HG02759 (cell line): ENCODE data around the gene TMEM171.

Source experiments
- ATAC-seq: cut with Tn5 transposase; IDR thresholded peaks from one replicate; pipeline ENCODE4 v1.9.1; 2021; ENCODE audit warnings: mild to moderate bottlenecking, moderate library complexity; ENCODE audit not compliant: unreplicated experiment

Gene TMEM171, protein sequence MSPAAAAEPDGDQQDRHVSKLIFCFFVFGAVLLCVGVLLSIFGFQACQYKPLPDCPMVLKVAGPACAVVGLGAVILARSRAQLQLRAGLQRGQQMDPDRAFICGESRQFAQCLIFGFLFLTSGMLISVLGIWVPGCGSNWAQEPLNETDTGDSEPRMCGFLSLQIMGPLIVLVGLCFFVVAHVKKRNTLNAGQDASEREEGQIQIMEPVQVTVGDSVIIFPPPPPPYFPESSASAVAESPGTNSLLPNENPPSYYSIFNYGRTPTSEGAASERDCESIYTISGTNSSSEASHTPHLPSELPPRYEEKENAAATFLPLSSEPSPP

DNA sequence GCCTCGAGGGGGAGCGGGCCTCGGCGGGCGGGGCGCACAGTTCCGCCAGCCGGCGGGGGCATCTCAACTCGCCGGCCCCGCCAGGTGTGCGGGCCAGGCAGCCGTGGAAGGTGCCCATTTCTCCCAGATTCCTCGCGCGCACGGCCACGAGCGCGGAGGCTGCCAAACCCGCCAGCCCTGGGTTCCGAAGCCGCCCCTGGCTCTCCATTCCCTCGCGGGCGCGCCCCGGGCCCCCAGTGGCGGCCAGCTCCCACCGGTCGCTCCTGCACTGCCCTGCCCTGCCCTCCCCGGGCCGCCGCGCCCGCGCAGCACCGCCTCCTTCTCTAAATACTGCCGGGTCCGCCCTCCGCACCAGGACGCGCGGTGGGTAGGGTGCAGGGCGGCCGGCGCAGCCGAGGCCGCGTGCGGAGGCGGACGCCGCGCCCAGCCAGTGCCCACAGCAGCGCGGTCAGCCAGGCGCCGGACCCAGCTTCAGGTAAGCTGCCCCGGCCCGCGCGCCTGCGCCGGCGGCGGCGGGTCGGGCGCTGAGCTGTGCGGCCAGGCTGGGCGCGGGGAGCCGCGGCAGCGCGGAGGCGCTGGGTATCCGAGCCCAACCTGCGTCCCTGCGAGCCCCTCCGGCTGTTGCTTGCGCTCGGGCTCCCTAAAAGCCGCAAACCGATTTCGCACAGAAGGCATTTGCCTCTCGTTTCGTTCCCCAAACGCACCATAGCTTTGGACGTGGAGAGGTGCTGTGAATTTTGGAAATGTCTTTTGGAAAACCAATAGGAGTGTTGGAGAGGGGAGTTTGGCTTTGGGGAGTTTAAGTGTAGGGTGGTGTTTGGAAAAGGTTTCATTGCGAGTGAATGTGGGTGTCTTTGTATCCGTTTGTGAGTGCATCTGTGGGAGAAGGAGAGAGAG, at the start of gene TMEM171:
Gene TMEM171 (plus strand): TSS at position 354 of the 897 bp plus-strand sequence. CDS start 2,799 bp downstream, outside the sequence.
- ATAC-seq, result no peak

DNA sequence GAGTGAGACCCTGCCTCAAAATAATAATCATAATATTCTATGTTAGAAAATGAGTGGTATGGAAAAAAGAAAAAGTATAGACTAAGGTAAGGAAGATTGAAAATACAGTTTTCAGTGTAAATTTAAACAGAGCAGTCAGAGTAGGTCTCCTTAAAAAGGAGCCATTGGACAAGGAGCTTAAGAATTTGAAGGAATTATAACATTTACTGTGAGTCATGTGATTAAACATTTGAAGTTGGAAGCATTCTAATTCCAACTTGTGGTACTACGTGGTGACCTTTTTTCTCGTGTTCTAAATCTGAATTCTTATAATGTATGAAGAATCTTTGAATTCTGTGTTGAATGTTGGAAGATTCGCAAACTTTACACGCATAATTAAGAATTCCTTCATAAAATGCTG, 39.3 kb upstream of the TMEM171 start:
- no peak for ATAC-seq

DNA sequence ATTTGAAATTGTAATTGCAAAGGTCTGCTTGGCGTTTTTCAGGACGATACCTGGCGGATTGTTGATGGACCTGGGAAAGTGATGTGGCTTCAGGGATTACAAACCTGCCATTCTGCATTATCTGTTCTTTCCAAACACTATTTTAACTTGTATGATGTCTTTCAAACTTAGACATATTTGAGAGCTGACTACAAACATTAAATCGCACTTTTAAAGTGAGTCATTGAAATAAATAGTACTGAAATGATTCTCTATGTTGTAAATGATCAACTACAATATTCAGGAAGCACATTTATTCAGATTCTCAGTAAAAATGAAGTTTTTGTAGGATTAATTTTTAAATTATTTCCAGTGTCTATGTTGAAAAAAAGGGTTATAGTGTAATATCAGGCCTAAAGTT, 32.3 kb upstream of the TMEM171 start:
- no peak for ATAC-seq

DNA sequence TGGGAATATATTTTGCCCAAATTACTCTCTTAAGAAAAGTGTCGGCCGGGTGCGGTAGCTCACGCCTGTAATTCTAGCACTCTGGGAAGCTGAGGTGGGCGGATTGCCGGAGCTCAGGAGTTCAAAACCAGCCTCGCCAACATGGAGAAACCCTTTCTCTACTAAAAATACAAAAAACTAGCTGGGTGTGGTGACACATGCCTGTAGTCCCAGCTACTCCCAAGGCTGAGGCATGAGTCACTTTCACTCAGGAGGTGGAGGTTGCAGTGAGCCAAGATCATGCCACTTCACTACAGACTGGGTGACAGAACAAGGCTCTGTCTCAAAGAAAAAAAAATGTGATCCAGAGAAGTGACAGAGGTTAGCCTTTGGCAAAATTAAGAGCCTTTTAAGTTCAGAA, 26.4 kb upstream of the TMEM171 start:
- ATAC-seq, result no peak

DNA sequence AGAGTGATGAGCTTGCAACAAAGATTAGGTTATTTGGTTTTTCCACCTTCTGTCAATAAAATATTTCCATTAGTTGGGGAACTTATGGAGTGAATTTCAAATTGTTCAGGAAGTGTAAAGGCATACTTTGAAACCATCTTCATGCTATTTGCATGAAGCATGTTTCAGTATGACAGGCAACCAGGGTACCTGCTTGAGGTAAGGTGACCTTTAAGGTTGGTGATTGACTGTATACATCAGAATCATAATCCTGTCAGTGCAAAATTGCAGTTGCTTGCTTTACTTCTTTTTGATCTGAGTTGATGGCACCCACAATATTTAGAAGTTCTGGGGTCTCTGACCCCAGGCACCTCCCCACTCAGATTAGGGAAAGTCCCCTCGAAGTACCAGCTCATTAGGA, 26.0 kb upstream of the TMEM171 start:
- no peak for ATAC-seq

DNA sequence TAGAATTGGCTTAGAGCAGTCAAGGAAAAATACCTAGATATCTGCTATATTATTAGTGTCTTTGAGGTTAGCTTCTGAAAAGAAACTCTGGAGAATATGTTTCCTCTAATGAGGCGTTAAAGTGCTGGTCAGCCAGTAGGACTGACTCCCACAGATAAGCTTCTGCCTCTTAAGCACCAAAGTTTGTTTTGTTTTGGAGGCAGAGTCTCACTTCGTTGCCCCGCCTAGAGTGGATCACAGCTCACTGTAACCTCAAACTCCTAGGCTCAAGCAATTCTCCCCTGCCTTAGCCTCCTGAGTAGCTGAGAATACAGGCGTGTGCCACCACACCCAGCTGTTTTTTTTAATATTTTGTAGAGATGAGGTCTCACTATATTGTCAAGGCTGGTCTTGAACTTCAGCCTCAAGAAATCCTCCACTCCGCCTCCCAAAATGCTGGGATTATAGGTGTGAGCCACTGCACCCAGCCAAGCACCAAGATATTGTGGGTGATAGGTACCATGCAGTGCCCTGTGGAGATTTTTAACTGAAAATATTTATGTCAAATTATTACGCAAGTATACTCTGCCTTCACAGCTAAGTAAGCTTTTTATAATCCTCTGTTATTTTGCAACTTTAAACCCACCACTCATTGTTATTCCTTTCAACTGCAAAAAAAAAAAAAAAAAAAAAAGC, 24.7 kb upstream of the TMEM171 start:
- no peak for ATAC-seq

DNA sequence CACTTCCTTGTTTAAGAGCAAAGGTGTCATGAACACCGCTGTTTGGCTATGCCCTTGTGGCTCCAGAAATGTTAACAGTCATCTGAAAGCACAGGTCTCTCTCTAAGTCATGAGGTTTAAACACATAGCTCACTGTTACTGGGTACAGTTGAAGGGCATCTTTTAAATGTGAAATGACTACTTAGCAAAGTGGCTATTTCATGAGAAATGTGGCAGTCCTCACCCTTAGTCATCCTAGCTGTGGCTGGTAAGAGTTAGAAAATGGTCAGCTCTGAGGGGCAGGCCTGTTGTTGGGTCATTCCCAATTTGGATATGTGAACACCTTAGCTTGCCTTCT, 24.2 kb upstream of the TMEM171 start:
- ATAC-seq, result no peak

DNA sequence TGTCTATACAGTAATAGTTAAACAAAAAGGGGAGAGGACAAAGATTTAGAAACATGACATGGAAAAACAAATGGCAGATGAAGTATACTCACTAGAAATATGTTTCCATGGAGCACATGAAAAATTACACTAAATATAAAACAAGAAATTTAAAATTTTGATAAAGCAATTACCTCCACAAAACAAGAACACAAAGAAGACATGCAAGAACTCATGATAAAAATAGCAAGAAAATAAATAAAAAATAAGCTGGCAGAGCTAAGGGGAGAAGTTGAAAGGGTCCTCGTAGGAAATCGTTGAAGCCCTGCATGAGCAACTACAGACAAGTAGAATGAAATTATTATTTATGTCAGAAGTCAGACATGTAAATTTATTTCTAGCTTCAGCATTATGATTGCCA, 22.6 kb upstream of the TMEM171 start:
- no peak for ATAC-seq

DNA sequence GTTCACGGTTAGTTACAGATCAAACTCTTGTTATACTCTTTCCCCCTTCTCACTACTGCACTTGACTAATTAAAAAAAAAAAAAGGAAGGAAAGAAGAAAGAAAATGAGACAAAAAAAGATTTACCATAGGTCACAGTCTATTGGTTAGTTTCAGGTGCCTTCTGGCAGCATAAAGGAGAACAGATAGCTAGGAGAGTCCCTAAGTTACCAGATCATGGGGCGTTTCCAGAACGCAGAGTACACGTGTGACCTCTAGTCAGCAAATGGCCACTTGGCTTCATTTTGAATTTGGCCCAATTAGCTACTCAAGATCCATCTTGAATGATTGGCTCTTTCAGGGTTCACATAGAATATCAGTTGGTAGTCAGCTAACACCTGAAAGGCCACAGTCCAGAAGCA, 20.3 kb upstream of the TMEM171 start:
- no peak for ATAC-seq

DNA sequence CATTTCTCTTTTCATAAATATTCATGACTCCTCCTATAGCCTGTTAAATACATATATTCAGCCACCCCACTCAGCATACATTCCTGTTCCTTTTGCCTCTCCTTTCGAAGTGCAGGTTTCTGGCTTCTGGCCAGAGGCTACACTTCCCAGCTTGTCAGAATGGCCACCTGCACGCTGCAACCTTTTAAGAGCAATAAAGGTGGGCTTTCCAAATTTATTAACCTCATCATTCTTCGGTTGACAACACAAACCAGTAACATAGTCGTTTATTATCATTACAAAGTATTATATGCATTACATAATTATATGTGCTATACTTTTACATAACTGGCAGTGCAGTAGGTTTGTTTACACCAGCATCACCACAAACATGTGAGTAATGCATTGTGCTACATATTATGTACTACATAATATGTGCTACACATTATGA, 16.5 kb upstream of the TMEM171 start:
- ATAC-seq, result no peak

DNA sequence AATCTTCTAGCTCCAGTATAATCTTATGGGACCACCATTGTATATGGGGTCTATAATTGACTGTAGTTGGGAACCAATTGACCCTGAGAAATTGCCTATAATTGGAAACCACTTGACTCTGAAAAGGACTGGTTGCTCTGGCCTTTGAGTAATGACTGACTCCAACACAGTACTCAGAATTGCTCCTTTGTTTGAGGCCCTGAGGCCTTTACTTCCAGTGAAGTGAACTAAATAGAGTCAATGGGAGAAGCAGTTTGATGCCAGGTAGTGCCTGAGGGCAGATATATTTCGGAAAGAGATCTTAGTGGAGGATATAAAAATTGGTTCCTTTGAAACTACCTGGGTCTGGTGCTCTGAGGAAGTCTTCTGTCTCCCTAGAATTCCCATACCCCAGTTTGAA, 16.0 kb upstream of the TMEM171 start:
- ATAC-seq, result no peak

DNA sequence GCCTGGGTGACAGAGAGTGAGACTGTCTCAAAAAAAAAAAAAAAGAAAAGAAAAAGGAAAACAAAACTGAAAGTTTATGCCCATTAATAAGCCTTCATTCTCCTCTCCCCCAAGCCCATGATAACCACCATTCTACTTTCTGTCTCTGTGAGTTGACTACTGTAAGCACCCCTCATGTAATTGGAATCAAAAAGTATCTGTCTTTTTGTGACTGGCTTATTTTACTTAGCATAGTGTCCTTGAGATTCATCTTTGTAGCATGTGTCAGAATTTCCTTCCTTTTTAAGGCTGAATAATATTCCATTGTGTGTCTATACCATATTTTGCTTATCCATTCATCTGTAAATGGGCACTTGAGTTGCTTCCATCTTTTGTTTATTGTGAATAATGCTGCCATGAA, 14.0 kb upstream of the TMEM171 start:
- no peak for ATAC-seq

DNA sequence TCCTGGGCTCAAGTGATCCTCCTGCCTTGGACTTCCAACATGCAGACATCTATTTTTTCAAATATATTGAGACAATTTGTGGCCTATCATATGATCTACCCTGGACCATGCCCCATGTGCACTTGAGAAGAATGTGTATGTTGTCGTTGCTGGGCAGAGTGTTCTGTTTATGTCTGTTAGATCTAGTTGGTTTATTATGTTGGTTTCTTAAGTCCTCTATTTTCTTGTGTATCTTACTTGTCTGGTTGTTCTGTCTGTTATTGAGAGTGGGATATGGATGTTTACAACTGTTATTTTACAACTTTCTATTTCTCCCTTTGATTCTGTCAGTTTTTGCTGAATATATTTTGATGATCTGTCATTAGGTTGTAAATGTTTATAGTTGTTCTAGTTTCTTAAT, 10.2 kb upstream of the TMEM171 start:
- no peak for ATAC-seq

DNA sequence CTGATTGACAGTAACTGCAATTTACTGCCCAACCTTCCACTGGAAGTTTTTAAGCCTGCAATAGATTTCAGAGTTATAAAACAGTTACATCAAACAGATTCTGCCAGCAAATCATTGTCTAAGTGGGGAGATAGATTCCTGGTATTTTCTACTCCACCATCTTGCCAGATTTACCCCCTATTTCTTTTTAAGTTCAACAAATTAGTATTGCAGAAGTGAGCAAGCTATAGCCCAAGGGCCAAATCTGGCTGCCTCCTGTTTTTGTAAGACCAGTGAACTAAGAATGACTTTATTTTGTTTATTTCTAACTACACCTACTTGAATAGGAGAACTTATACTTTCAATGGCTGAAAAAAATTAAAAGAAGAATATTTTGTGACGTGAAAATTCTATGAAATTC, 8.8 kb upstream of the TMEM171 start:
- no peak for ATAC-seq

DNA sequence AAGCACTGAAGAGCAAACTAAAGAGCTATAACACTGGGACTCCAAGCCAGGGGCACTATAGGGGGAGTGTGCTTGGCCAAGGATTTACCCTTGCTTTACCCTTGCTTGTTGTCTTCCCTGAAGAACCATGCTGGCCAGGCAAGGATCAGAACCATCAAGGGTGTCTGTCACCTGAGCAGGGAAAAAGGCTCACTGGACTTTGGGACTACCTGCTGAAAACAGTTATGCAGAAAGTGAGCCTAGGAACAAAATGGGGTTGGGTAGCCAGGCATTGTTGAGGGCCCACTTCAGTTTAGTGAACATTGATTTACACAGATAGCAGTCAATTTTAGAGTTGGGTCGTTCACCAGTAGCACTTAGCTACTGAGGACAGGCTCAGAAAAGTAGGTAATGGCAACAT, 8.0 kb upstream of the TMEM171 start:
- no peak for ATAC-seq

DNA sequence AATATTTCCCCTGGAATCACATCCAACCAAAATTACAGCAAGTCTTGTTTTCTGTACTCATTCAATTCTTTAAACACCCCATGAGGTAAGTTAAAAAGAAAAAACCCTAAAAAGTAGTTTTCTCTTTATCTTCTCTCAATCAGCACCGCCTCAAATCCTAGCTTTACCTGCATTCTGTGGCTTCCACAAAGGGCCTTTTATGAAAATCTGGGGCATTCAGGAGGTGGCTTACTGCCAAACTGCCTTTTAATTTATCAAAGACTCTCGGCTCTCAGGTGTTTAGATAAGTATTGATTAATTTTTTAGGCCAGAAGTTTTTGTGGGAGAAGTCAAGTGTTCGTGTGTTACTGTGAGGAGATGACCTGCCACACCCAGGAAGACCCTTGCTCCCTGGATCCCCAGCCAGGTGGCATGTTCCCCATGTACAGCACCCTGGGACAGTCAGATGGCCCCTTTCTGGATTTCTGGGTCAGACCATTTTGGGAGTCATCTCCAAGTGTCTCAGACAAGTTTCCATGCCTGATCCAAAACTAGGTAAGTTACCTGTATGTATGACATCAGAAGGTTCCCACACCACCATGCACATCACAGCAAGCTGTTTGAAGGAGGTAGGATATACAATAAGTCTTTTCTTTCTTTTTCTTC, 6.2 kb upstream of the TMEM171 start:
- no peak for ATAC-seq

DNA sequence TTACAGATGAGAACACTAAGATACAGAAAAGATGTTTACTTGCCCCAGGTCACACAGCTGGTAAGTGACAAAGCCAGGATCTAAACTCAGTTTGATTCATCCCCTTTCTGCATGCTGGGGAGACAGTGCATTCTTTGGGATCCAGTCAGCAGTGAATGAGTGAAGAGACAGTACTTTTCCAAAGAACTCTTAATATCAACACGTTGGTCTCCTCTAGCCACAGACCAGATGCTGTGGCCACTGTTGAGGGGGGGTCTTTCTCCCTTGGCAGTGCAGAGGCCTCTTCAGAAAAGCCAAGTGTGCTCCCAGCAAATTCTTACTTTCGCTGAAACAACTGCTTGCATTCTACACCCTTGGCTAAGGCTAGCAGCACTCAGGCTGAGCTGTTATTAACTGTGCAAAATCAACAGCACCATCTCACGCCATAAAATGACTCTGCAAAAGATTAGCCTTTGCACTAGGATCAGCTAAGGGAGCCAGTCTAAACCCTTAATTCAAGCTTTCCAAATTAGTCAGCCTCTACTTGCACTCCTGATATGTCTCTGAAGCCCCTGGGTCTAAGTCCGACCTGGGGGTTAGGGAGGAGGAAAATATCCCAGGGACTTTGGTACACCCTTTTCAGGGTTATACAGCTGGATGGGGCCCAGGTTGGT, 4.8 kb upstream of the TMEM171 start:
- no peak for ATAC-seq

DNA sequence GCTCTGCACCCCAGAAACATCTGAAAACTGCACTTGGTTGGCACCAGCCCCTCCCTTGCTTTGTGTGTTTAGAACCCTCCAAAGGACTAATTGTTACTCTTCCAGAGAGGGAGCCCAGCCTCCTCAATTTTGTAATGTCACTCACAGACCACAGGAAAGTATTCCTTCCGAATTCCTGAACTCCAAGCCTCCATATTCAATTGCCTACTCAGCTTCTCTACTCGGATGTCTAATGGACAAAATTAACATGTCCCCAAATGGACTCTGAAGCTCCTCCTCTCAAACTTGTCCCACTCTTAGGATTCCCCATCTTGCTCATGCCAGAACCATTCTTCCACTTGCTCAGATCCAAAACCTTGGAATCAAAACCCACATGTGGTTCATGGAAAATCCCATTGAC, 3.9 kb upstream of the TMEM171 start:
- ATAC-seq, result no peak

DNA sequence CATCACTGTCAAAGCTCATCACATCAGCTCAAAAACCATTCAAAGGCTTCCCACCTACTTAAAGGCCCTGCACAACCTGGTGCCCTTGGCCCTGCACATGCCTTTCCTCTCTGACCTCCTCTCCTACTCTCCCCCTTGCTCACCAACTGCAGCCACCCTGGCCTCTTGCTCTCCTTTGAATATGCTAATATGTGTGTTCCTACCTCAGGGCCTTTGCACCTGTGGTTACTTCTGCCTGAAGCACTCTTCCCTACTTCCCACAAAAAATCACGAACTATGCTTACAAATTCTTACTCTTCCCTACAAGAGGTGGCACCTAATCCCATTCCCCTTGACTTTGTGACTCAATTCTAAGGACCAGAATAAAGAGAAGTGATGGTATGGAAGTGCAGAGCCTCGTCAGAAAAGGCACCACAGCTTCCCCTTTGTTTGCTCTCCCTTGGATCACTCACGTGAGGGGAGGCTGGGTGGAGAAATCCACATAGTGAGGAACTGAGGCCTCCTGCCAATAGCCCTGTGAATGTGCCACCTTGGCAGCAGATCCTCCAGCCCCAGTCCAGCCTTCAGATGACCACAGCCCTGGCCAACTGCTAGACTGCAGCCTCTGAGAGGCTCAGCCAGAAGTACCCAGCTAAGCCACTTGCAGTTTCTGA, 3.2 kb upstream of the TMEM171 start:
- no peak for ATAC-seq

DNA sequence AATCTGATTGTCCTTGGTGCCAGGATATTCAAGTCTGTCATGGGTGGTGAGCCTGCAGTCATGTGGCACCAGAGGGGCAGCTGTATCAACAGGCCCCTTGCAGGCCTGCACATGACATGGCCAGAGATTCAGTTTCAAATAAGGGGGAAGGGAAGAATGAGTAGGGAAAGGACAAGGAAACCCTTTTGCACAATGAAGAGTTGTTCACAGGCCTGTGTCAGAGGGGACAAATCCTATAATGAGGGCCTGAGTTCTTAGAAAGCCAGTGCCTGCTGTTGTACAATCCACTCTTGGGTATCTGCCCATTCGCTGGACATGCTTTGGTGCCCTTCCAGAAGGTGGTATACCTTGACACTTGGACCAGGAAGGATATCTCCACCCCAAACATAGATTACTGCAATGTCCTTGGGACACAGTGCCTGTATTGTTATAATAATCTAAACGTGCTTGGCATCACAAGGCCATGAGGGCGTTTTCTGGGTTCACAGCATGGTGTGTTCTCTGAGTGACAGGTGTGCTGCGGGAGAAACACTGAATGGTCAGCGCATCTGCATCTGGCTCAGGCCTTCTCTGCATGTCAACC, 1.9 kb upstream of the TMEM171 start:
- ATAC-seq, result no peak
